ENCODE results near the gene ZC2HC1C. TPM values are rescaled to one million over a fixed set of nuclear protein-coding genes. Genes with fewer than 3 reads are reported as not detected.

The ZC2HC1C gene
- total RNA-seq, 1 experiment from 2014 or later: 5.2 TPM

- Histone ChIP-seq H3K27me3 (ENCODE audit: control insufficient read depth, insufficient read depth, low read length) (no peaks in the 10 kb centered on the region), H3K4me3 (ENCODE audit: low read depth in 2 of 2, low read length in 2 of 2) (no peak overlapping the region), H3K4me1 (ENCODE audit: control insufficient read depth, insufficient read depth, low read length) (no peaks in the 10 kb centered on the region), H3K9me3 (ENCODE audit: control insufficient read depth, insufficient read depth, low read depth, low read length) (no peaks in the 10 kb centered on the region), H3K36me3 (ENCODE audit: control insufficient read depth, insufficient read depth, low read length) (peaks cover 4% of the 10 kb centered on the region), H3K27ac (ENCODE audit: low read length) (no peak overlapping the region)
- intact Hi-C loops (cut with micrococcal nuclease; ENCODE audit: unreplicated experiment): no loop called here
- TF ChIP-seq, protein P1, sequence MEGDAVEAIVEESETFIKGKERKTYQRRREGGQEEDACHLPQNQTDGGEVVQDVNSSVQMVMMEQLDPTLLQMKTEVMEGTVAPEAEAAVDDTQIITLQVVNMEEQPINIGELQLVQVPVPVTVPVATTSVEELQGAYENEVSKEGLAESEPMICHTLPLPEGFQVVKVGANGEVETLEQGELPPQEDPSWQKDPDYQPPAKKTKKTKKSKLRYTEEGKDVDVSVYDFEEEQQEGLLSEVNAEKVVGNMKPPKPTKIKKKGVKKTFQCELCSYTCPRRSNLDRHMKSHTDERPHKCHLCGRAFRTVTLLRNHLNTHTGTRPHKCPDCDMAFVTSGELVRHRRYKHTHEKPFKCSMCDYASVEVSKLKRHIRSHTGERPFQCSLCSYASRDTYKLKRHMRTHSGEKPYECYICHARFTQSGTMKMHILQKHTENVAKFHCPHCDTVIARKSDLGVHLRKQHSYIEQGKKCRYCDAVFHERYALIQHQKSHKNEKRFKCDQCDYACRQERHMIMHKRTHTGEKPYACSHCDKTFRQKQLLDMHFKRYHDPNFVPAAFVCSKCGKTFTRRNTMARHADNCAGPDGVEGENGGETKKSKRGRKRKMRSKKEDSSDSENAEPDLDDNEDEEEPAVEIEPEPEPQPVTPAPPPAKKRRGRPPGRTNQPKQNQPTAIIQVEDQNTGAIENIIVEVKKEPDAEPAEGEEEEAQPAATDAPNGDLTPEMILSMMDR (IDR thresholded peaks at IDR 0.05): no peak
- TF ChIP-seq, protein P2, sequence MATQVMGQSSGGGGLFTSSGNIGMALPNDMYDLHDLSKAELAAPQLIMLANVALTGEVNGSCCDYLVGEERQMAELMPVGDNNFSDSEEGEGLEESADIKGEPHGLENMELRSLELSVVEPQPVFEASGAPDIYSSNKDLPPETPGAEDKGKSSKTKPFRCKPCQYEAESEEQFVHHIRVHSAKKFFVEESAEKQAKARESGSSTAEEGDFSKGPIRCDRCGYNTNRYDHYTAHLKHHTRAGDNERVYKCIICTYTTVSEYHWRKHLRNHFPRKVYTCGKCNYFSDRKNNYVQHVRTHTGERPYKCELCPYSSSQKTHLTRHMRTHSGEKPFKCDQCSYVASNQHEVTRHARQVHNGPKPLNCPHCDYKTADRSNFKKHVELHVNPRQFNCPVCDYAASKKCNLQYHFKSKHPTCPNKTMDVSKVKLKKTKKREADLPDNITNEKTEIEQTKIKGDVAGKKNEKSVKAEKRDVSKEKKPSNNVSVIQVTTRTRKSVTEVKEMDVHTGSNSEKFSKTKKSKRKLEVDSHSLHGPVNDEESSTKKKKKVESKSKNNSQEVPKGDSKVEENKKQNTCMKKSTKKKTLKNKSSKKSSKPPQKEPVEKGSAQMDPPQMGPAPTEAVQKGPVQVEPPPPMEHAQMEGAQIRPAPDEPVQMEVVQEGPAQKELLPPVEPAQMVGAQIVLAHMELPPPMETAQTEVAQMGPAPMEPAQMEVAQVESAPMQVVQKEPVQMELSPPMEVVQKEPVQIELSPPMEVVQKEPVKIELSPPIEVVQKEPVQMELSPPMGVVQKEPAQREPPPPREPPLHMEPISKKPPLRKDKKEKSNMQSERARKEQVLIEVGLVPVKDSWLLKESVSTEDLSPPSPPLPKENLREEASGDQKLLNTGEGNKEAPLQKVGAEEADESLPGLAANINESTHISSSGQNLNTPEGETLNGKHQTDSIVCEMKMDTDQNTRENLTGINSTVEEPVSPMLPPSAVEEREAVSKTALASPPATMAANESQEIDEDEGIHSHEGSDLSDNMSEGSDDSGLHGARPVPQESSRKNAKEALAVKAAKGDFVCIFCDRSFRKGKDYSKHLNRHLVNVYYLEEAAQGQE (IDR thresholded peaks at IDR 0.05; ENCODE audit: insufficient read depth in 1 of 2, low read depth in 2 of 2, low read length in 1 of 2): no peak
- TF ChIP-seq SIN3A (IDR thresholded peaks at IDR 0.05; ENCODE audit: borderline replicate concordance, insufficient read depth, low read depth, low read length): no peak
- no peak for TF ChIP-seq POLR2AphosphoS5 (IDR thresholded peaks at IDR 0.05; ENCODE audit: low read depth, low read length)
- TF ChIP-seq TCF7L2 (IDR thresholded peaks at IDR 0.05; ENCODE audit: low read depth, low read length): no peak
- CTCF ChIA-PET: no interaction called here
- BruUV-seq (replicated peaks): no TSS peak
- DNase-seq (ENCODE audit: low read depth, low spot score) (no peak), ATAC-seq (no peak)
- in situ Hi-C loops (cut with HindIII; ENCODE audit: low pct_unique_long_range_greater_than_20kb, low sequenced_read_pairs): no loop called here
- POLR2A ChIA-PET: no interaction called here
Observed at GRCh38 chr14:75025876-75026275, 43.6 kb upstream of the ZC2HC1C start.

DNA sequence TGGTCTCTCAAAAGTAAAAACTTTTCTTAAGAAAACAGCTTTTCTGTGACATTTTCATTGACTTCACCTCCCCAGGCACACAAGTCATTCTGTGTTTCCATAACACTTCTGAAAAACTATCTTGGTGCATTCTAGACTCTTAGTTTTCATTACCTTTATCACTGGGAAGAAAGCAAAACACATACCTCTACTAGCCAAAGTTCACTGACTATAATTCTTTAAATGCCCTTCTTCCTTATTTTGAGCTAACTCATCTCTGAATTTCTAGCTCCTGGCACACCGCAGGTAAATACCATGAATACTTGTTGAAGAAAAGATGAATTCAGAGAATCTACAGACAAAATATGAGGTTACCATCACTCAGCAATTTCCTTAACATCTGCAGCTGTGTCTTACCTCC is 39.3 kb upstream of the ZC2HC1C start:
- ATAC-seq (no peak), DNase-seq (ENCODE audit: low read depth, low spot score) (no peak)
- H3K27me3 ChIP-seq (ENCODE audit: control insufficient read depth, insufficient read depth, low read length): no peaks in the 10 kb centered on the region
- intact Hi-C loops (cut with micrococcal nuclease; ENCODE audit: unreplicated experiment) (no loop called here), in situ Hi-C loops (cut with HindIII; ENCODE audit: low pct_unique_long_range_greater_than_20kb, low sequenced_read_pairs) (no loop called here)
- H3K36me3 ChIP-seq (ENCODE audit: control insufficient read depth, insufficient read depth, low read length): peaks cover 10% of the 10 kb centered on the region
- CTCF ChIA-PET: no interaction called here
- no peaks in the 10 kb centered on the region for H3K9me3 ChIP-seq (ENCODE audit: control insufficient read depth, insufficient read depth, low read depth, low read length)
- TF ChIP-seq TCF7L2 (IDR thresholded peaks at IDR 0.05; ENCODE audit: low read depth, low read length): no peak
- TF ChIP-seq SIN3A (IDR thresholded peaks at IDR 0.05; ENCODE audit: borderline replicate concordance, insufficient read depth, low read depth, low read length): no peak
- no peak overlapping the region for H3K27ac ChIP-seq (ENCODE audit: low read length)
- BruUV-seq (replicated peaks): no TSS peak
- H3K4me3 ChIP-seq (ENCODE audit: low read depth in 2 of 2, low read length in 2 of 2): no peak overlapping the region
- POLR2A ChIA-PET: no interaction called here
- no peaks in the 10 kb centered on the region for H3K4me1 ChIP-seq (ENCODE audit: control insufficient read depth, insufficient read depth, low read length)

DNA sequence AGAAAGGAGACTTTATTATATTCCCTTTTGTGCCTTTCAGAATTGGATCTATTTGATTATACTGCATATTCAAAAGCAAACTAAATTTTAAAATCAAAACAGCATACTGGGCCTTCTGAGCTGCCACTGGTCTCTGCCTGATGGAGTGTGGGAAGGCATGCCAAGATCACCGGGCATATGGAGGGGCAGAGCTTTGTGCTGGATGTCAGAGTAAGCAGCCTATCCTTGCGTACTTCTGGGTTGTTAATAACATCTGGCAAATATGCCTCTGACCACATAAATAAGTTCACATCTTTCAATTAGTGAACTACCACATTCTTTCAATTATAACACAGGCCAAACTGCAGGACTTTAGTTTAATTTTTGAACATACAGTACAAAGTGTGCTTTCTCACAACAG is 36.5 kb upstream of the ZC2HC1C start:
- CTCF ChIA-PET: no interaction called here
- in situ Hi-C loops (cut with HindIII; ENCODE audit: low pct_unique_long_range_greater_than_20kb, low sequenced_read_pairs): no loop called here
- intact Hi-C loops (cut with micrococcal nuclease; ENCODE audit: unreplicated experiment): no loop called here
- ATAC-seq (no peak), DNase-seq (ENCODE audit: low read depth, low spot score) (no peak)
- H3K4me1 ChIP-seq (ENCODE audit: control insufficient read depth, insufficient read depth, low read length): no peaks in the 10 kb centered on the region
- POLR2A ChIA-PET: no interaction called here
- H3K4me3 ChIP-seq (ENCODE audit: low read depth in 2 of 2, low read length in 2 of 2): no peak overlapping the region
- no peak overlapping the region for H3K27ac ChIP-seq (ENCODE audit: low read length)
- H3K9me3 ChIP-seq (ENCODE audit: control insufficient read depth, insufficient read depth, low read depth, low read length): no peaks in the 10 kb centered on the region
- TF ChIP-seq SIN3A (IDR thresholded peaks at IDR 0.05; ENCODE audit: borderline replicate concordance, insufficient read depth, low read depth, low read length) (no peak), TCF7L2 (IDR thresholded peaks at IDR 0.05; ENCODE audit: low read depth, low read length) (no peak), POLR2AphosphoS5 (IDR thresholded peaks at IDR 0.05; ENCODE audit: low read depth, low read length) (no peak)
- TF ChIP-seq, protein P1 (IDR thresholded peaks at IDR 0.05): no peak
- TF ChIP-seq, protein P2 (IDR thresholded peaks at IDR 0.05; ENCODE audit: insufficient read depth in 1 of 2, low read depth in 2 of 2, low read length in 1 of 2): no peak
- H3K36me3 ChIP-seq (ENCODE audit: control insufficient read depth, insufficient read depth, low read length): peaks cover 12% of the 10 kb centered on the region
- no peaks in the 10 kb centered on the region for H3K27me3 ChIP-seq (ENCODE audit: control insufficient read depth, insufficient read depth, low read length)
- no TSS peak for BruUV-seq (replicated peaks)

Measured in Panc1 (cell line).